Measurements from ENCODE around the gene PTOV1. TPM values are rescaled to one million over a fixed set of nuclear protein-coding genes. Genes with fewer than 3 reads are reported as not detected.

Gene PTOV1
- total and polyA plus RNA-seq, 10 of the 15 experiments (the other 5 are each of a cell fraction or from before 2014, with no cell fraction given): 3.2 to 83.5 (median 22.3) TPM

GRCh38 chr19:49877020-49877878 is 26.3 kb downstream of the PTOV1 start, which contains the start of the genes AKT1S1 and TBC1D17 (continued):
- peak; percentile 69; the same call in 1 of the 2 replicates for TF ChIP-seq STAT1 (conservative IDR thresholded peaks at IDR 0.05)
- 0 out of 2 replicates have a peak, but pooled peaks have one; percentile 40 for TF ChIP-seq ASH2L (IDR thresholded peaks at IDR 0.05; ENCODE audit: borderline replicate concordance, low read depth)
- TF ChIP-seq, protein P1, sequence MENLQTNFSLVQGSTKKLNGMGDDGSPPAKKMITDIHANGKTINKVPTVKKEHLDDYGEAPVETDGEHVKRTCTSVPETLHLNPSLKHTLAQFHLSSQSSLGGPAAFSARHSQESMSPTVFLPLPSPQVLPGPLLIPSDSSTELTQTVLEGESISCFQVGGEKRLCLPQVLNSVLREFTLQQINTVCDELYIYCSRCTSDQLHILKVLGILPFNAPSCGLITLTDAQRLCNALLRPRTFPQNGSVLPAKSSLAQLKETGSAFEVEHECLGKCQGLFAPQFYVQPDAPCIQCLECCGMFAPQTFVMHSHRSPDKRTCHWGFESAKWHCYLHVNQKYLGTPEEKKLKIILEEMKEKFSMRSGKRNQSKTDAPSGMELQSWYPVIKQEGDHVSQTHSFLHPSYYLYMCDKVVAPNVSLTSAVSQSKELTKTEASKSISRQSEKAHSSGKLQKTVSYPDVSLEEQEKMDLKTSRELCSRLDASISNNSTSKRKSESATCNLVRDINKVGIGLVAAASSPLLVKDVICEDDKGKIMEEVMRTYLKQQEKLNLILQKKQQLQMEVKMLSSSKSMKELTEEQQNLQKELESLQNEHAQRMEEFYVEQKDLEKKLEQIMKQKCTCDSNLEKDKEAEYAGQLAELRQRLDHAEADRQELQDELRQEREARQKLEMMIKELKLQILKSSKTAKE (IDR thresholded peaks at IDR 0.05; ENCODE audit: low read depth, poor library complexity, severe bottlenecking): peak; percentile 91
- TF ChIP-seq CBX3 (IDR thresholded peaks at IDR 0.05; ENCODE audit: borderline replicate concordance, low read depth): no peak
- TF ChIP-seq MTA2 (IDR thresholded peaks at IDR 0.05; ENCODE audit: low read depth): no peak
- TF ChIP-seq CBFB (IDR thresholded peaks at IDR 0.05; ENCODE audit: low read depth): 0 out of 2 replicates have a peak, but pooled peaks have one; percentile 36
- TF ChIP-seq USF1 (IDR thresholded peaks at IDR 0.05; ENCODE audit: borderline replicate concordance, extremely low read length, insufficient read depth, low read depth, low read length): peak; percentile 96
- peak; percentile 55; the same call in 1 of the 2 replicates for TF ChIP-seq RELB (IDR thresholded peaks at IDR 0.05; ENCODE audit: low read depth)
- TF ChIP-seq, protein P2, sequence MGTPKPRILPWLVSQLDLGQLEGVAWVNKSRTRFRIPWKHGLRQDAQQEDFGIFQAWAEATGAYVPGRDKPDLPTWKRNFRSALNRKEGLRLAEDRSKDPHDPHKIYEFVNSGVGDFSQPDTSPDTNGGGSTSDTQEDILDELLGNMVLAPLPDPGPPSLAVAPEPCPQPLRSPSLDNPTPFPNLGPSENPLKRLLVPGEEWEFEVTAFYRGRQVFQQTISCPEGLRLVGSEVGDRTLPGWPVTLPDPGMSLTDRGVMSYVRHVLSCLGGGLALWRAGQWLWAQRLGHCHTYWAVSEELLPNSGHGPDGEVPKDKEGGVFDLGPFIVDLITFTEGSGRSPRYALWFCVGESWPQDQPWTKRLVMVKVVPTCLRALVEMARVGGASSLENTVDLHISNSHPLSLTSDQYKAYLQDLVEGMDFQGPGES (IDR thresholded peaks at IDR 0.05): no peak; the same call in 1 of the 2 replicates
- TF ChIP-seq GATAD2B (conservative IDR thresholded peaks at IDR 0.05; ENCODE audit: low read depth): no peak; the same call in 1 of the 2 replicates
- TF ChIP-seq HCFC1 (IDR thresholded peaks at IDR 0.05; ENCODE audit: low read length): peak; percentile 73
- TF ChIP-seq MLLT1 (IDR thresholded peaks at IDR 0.05): peak; percentile 87
- no peak for TF ChIP-seq STAT3 (IDR thresholded peaks at IDR 0.05; ENCODE audit: low read depth, low read length)
- no peak for TF ChIP-seq HSF1 (IDR thresholded peaks at IDR 0.05; ENCODE audit: low read depth, low read length)
- peak; percentile 78; the same call in 1 of the 2 replicates for TF ChIP-seq BACH1 (IDR thresholded peaks at IDR 0.05; ENCODE audit: borderline replicate concordance)
- peak; percentile 99 for TF ChIP-seq KLF5 (IDR thresholded peaks at IDR 0.05; ENCODE audit: partially characterized antibody)
- TF ChIP-seq SIX5 (IDR thresholded peaks at IDR 0.05; ENCODE audit: low read depth, low read length, severe bottlenecking): peak; percentile 45
- TF ChIP-seq ZNF207 (IDR thresholded peaks at IDR 0.05; ENCODE audit: borderline replicate concordance): peak; percentile 91
- no peak for TF ChIP-seq NR2F1 (conservative IDR thresholded peaks at IDR 0.05)
- TF ChIP-seq FOS (IDR thresholded peaks at IDR 0.05; ENCODE audit: borderline replicate concordance, extremely low read depth, insufficient read length): no peak

All from GM12878 (cell line).